GM12878 (cell line): ENCODE data around the gene FSTL1. TPM values are rescaled to one million over a fixed set of nuclear protein-coding genes. Genes with fewer than 3 reads are reported as not detected.

Source experiments
- ATAC-seq: fragments of 200-7000 bp; cut with Tn5 transposase; 3 replicates; pipeline ENCODE4 v1.9.1; 2020; ENCODE audit warnings: mild to moderate bottlenecking, moderate library complexity
- BruUV-seq: library from RNA; stranded (reverse); fragments of 400-500 nt; replicated peaks from 2 replicates; lab custom pipeline; 2021; lab: Mats Ljungman, UMichigan
- CTCF ChIA-PET: fragments of 300-600 bp; sonication (Branson Sonifier 250); formaldehyde crosslinking; extraction: SDS; loops from one replicate; lab custom pipeline; 2021; ENCODE audit warnings: inconsistent platforms; lab: Yijun Ruan, JAX
- POLR2A ChIA-PET: fragments of 350-600 bp; formaldehyde crosslinking; extraction: SDS; loops from one replicate; lab custom pipeline; 2021; ENCODE audit warnings: inconsistent platforms; lab: Charles Lee
- RAD21 ChIA-PET: fragments of 300-600 bp; sonication (Branson Sonifier 250); formaldehyde crosslinking; loops from one replicate; lab custom pipeline; 2023; ENCODE audit warnings: antibody characterized with exemption; ENCODE audit not compliant: unreplicated experiment; lab: Charles Lee
- SMC1A ChIA-PET: fragments of 300-600 bp; sonication (Branson Sonifier 250); formaldehyde crosslinking; loops from one replicate; lab custom pipeline; 2023; ENCODE audit not compliant: unreplicated experiment, uncharacterized antibody; lab: Charles Lee
- DNase-seq: peaks from one replicate; pipeline ENCODE4 v3.0.0-alpha.2; 2011; ENCODE audit warnings: low read depth, low spot score
- FAIRE-seq: peaks from 3 replicates; lab custom pipeline; 2011; peaks lifted over from hg19 to GRCh38; lab: Jason Lieb, UNC
- H2AFZ ChIP-seq: 2 replicates; pipeline ENCODE4 v1.6.0; 2011; ENCODE audit warnings: low read depth, low read length, control low read depth; ENCODE audit not compliant: control insufficient read depth
- H3K27ac ChIP-seq: 2 replicates; pipeline ENCODE4 v1.5.1; 2011; ENCODE audit warnings: control low read depth; ENCODE audit not compliant: control insufficient read depth, insufficient read depth
- H3K27me3 ChIP-seq, 2 experiments: replicated peaks in 1 of 2; 2 replicates each; pipeline versions ENCODE4 v1.6.0 to v1.6.1; 2011; ENCODE audit warnings: low read length in 1 of 2; ENCODE audit not compliant: control insufficient read depth in 2 of 2, insufficient read depth in 2 of 2
- H3K36me3 ChIP-seq, 2 experiments: 2 replicates each; pipeline ENCODE4 v1.5.1; 2011; ENCODE audit warnings: low read length in 1 of 2; ENCODE audit not compliant: control insufficient read depth in 2 of 2, insufficient read depth in 2 of 2
- H3K4me1 ChIP-seq: 2 replicates; pipeline ENCODE4 v1.6.1; 2011; ENCODE audit warnings: mild to moderate bottlenecking, low read length, moderate library complexity, mixed read lengths; ENCODE audit not compliant: control insufficient read depth, insufficient read depth
- H3K4me2 ChIP-seq: 2 replicates; pipeline ENCODE4 v1.6.0; 2011; ENCODE audit warnings: control low read depth; ENCODE audit not compliant: control insufficient read depth, insufficient read depth
- H3K4me3 ChIP-seq: fragments of 200-600 bp; sonication (generic); 2 replicates; pipeline ENCODE4 v1.5.1; 2016
- H3K79me2 ChIP-seq: 2 replicates; pipeline ENCODE4 v1.6.0; 2011; ENCODE audit warnings: low read length; ENCODE audit not compliant: control insufficient read depth, insufficient read depth
- H3K9ac ChIP-seq: 2 replicates; pipeline ENCODE4 v1.8.0; 2011; ENCODE audit warnings: low read length, control low read depth, mixed read lengths; ENCODE audit not compliant: control insufficient read depth, insufficient read depth
- H3K9me3 ChIP-seq: replicated peaks from 3 replicates; pipeline ENCODE4 v1.5.1; 2011; ENCODE audit warnings: mild to moderate bottlenecking, low read length; ENCODE audit not compliant: control insufficient read depth, insufficient read depth
- H4K20me1 ChIP-seq: 2 replicates; pipeline ENCODE4 v1.6.0; 2011; ENCODE audit not compliant: control insufficient read depth, insufficient read depth
- BCL11A ChIP-seq: IDR thresholded peaks from 2 replicates; pipeline ENCODE4 v1.6.1; 2011; ENCODE audit warnings: low read depth, low read length
- ESRRA ChIP-seq: IDR thresholded peaks from 2 replicates; pipeline ENCODE4 v1.6.1; 2012; ENCODE audit warnings: mild to moderate bottlenecking, low read length, improper control_type of control experiment
- HDAC6 ChIP-seq: fragments of 200-600 bp; sonication (generic); IDR thresholded peaks from one replicate; pipeline ENCODE4 v1.8.0; 2017; ENCODE audit warnings: antibody characterized with exemption; ENCODE audit not compliant: unreplicated experiment
- IRF5 ChIP-seq: fragments of 450-650 bp; IDR thresholded peaks from 2 replicates; pipeline ENCODE4 v1.6.1; 2017; ENCODE audit warnings: borderline replicate concordance
- KDM1A ChIP-seq: fragments of 200-600 bp; sonication (generic); IDR thresholded peaks from 2 replicates; pipeline ENCODE4 v1.6.1; 2016; ENCODE audit warnings: borderline replicate concordance
- NR2F1 ChIP-seq: fragments of 450-650 bp; conservative IDR thresholded peaks from 2 replicates; pipeline ENCODE4 v1.6.1; 2017; ENCODE audit warnings: mild to moderate bottlenecking
- POLR2AphosphoS5 ChIP-seq: IDR thresholded peaks from 2 replicates; pipeline ENCODE4 v1.6.1; 2011; ENCODE audit warnings: mild to moderate bottlenecking, low read length, inconsistent platforms
- RUNX3 ChIP-seq: IDR thresholded peaks from 2 replicates; pipeline ENCODE4 v1.6.1; 2012; ENCODE audit warnings: low read length, inconsistent platforms
- STAT3 ChIP-seq: IDR thresholded peaks from 2 replicates; pipeline ENCODE4 v1.6.1; 2011; ENCODE audit warnings: low read depth, low read length, improper control_type of control experiment
- in situ Hi-C: fragments of 300-500 bp; cut with MboI; formaldehyde crosslinking; loops from 9 replicates; pipeline ENCODE4 v1.14.3; 2018; ENCODE audit warnings: mixed read lengths
- intact Hi-C: fragments of 100-400 bp; cut with micrococcal nuclease; formaldehyde crosslinking; loops from one replicate; pipeline ENCODE4 v1.14.2; 2022; ENCODE audit not compliant: unreplicated experiment
- polyA plus RNA-seq, 11 experiments: library from polyadenylated mRNA; depleted of rRNA in 4 of 11; unstranded in 6 of 11; stranded (reverse) in 5 of 11; fragments of >200 nt; fragmentation: Nextera tagmentation in 4 of 11; fragmentation: Illumina TruSeq in 1 of 11; extraction: Ambion mirVana in 4 of 11; extraction: Trizol in 1 of 11; gene quantifications; 1 replicate in 1 of 11; 2 replicates in 10 of 11; pipeline versions ENCODE4 v1.2.1 to v1.2.3, GENCODE V29; 2011 to 2016; ENCODE audit warnings: inconsistent platforms in 2 of 11, missing spikeins in 2 of 11, low read depth in 1 of 11
- total RNA-seq, 4 experiments: library from RNA; depleted of rRNA in 3 of 4; stranded (reverse); fragments of >200 nt in 3 of 4; fragmentation: Illumina TruSeq in 1 of 4; extraction: Trizol in 1 of 4; gene quantifications; 2 replicates each; pipeline versions ENCODE4 v1.2.1 to v1.2.3, GENCODE V29; 2013 to 2021

Gene FSTL1
- total and polyA plus RNA-seq, 10 of the 15 experiments (the other 5 are each of a cell fraction or from before 2014, with no cell fraction given) = 0.06 to 1.7 (median 0.32) TPM; not detected in 4

DNA sequence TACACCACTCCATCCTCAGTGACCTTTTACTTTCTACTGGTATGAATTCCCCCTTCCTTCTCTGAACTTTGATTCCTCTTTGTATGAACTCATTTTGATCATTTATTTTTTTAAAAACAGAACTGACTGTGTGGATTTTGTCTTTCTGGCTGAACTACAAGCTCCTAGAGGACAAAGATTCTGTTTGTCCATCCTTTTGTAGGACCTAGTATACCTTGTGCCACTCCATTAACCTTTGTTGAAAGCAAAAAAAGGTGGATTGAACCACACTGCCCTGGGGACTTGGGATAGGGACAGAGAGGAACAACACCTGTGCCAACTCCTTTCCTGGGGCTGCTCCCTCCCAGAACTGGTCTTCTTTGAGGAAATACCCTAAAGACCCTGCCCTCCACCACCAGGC, 23.6 kb downstream of the FSTL1 start:
- ChIA-PET CTCF (interaction anchor here (1.7 kb wide), 1 partner anchor 9 kb away, joined by 9 read pairs; no protein-coding TSS in a partner anchor), SMC1A (no interaction called here), POLR2A (no interaction called here)

More for the DNA sequence above, 23.6 kb downstream of the FSTL1 start:
- Histone ChIP-seq H3K9ac (no peak overlapping the region), H3K4me3 (no peak overlapping the region), H4K20me1 (no peaks in the 10 kb centered on the region), H3K27ac (no peak overlapping the region), H3K4me2 (no peak overlapping the region), H3K4me1 (no peaks in the 10 kb centered on the region), H3K9me3 (no peaks in the 10 kb centered on the region), H3K36me3 (no peaks in the 10 kb centered on the region), H3K27me3 (no peaks in the 10 kb centered on the region; a peak in 2 of 4 replicates), H3K79me2 (no peaks in the 10 kb centered on the region), H2AFZ (no peak overlapping the region)
- TF ChIP-seq KDM1A (no peak), RUNX3 (no peak), BCL11A (no peak), ESRRA (no peak), HDAC6 (no peak), NR2F1 (no peak), STAT3 (no peak), IRF5 (no peak), POLR2AphosphoS5 (no peak)
- DNase-seq = no peak
- FAIRE-seq = no peak
- ATAC-seq = no peak
- in situ Hi-C loops = no loop called here
- BruUV-seq = no TSS peak
- RAD21 ChIA-PET = no interaction called here
- intact Hi-C loops = no loop called here
